Activated CD4-positive, alpha-beta T cell treated with anti-CD3 and anti-CD28 coated beads, Interleukin-2, amount 50 U/mL, for 48 hours (primary cell): ENCODE measurements around the gene GMPR2.
"Not testable (repeated sequence)": the region's sequence is repeated elsewhere in the genome, so short reads cannot be mapped to it uniquely, and the experiment has no call there.

Source experiments
- DNase-seq, 2 experiments: peaks; one replicate each; pipeline ENCODE4 v3.0.0-alpha.2; 2020

GMPR2 gene

GRCh38 chr14:24203249-24203886 is 29.4 kb upstream of the GMPR2 start:
- DNase-seq = not testable (repeated sequence)

GRCh38 chr14:24204163-24205146 is 28.3 kb upstream of the GMPR2 start:
- no peak for DNase-seq

GRCh38 chr14:24206260-24207103 is 26.2 kb upstream of the GMPR2 start:
- no peak for DNase-seq

- no peak for DNase-seq
Measured at GRCh38 chr14:24207104-24207551, 25.6 kb upstream of the GMPR2 start.

- no peak for DNase-seq
Measured at GRCh38 chr14:24207625-24208024, 25.1 kb upstream of the GMPR2 start.

GRCh38 chr14:24211311-24211710 is 21.4 kb upstream of the GMPR2 start:
- no peak for DNase-seq

GRCh38 chr14:24212924-24213865 is 19.5 kb upstream of the GMPR2 start, which contains the start of gene CHMP4A:
TSS of gene CHMP4A (minus strand) at chr14:24213488. CDS start at chr14:24213439, 49 bp downstream.
- DNase-seq = peak; percentile 97 to 98

- no peak for DNase-seq
Measured at GRCh38 chr14:24213866-24214662, 18.7 kb upstream of the GMPR2 start.

GRCh38 chr14:24215495-24216344 is 17.0 kb upstream of the GMPR2 start, which contains the start of gene MDP1:
TSS of gene MDP1 (minus strand) at chr14:24216066. CDS start at chr14:24215955, 111 bp downstream.
- peak; percentile 82 to 87 for DNase-seq

- DNase-seq = no peak
Measured at GRCh38 chr14:24216345-24216699, 16.4 kb upstream of the GMPR2 start.

GRCh38 chr14:24216876-24217275 is 15.9 kb upstream of the GMPR2 start:
- not testable (repeated sequence) for DNase-seq

GRCh38 chr14:24219080-24219479 is 13.6 kb upstream of the GMPR2 start:
- no peak for DNase-seq

- DNase-seq = no peak
Measured at GRCh38 chr14:24219521-24219920, 13.2 kb upstream of the GMPR2 start.

GRCh38 chr14:24222987-24223386 is 9.7 kb upstream of the GMPR2 start:
- DNase-seq = not testable (repeated sequence)

- DNase-seq = no peak
Measured at GRCh38 chr14:24224618-24225071, 8.1 kb upstream of the GMPR2 start.

GRCh38 chr14:24226473-24226872 is 6.3 kb upstream of the GMPR2 start:
- no peak for DNase-seq

- DNase-seq = no peak
Measured at GRCh38 chr14:24228902-24229301, 3.8 kb upstream of the GMPR2 start.

GRCh38 chr14:24231263-24232120 is 1.2 kb upstream of the GMPR2 start:
- peak in 1 of 2 experiments; percentile 37 for DNase-seq
